GM23338 (cell line): Measurements from ENCODE around the gene SEMA7A. TPM values are rescaled to one million over a fixed set of nuclear protein-coding genes. Genes with fewer than 3 reads are reported as not detected.

Experiments
- ATAC-seq: fragments of 200-7000 bp; cut with Tn5 transposase; 3 replicates; pipeline ENCODE4 v1.9.1; 2020
- DNase-seq: peaks from one replicate; pipeline ENCODE4 v3.0.0-alpha.2; 2015; ENCODE audit warnings: low spot score
- H2AFZ ChIP-seq: fragments of 200-600 bp; sonication (generic); 2 replicates; pipeline ENCODE4 v1.8.0; 2016; ENCODE audit warnings: antibody characterized with exemption, mild to moderate bottlenecking, moderate library complexity
- H3F3A ChIP-seq: fragments of 200-600 bp; sonication (generic); replicated peaks from 2 replicates; pipeline ENCODE4 v1.8.0; 2017; ENCODE audit warnings: antibody characterized with exemption, mixed run types, low read depth
- H3K27ac ChIP-seq: fragments of 200-600 bp; sonication (generic); 2 replicates; pipeline ENCODE4 v1.6.1; 2016; ENCODE audit warnings: low read depth
- H3K27me3 ChIP-seq: fragments of 200-600 bp; sonication (generic); 2 replicates; pipeline ENCODE4 v1.8.0; 2016; ENCODE audit warnings: mild to moderate bottlenecking, mixed run types, moderate library complexity; ENCODE audit not compliant: insufficient read depth
- H3K36me3 ChIP-seq: fragments of 200-600 bp; sonication (generic); 2 replicates; pipeline ENCODE4 v1.8.0; 2016; ENCODE audit warnings: mild to moderate bottlenecking; ENCODE audit not compliant: insufficient read depth
- H3K4me1 ChIP-seq: fragments of 200-600 bp; sonication (generic); 2 replicates; pipeline ENCODE4 v1.8.0; 2016; ENCODE audit warnings: mild to moderate bottlenecking, moderate library complexity; ENCODE audit not compliant: insufficient read depth
- H3K4me2 ChIP-seq: fragments of 200-600 bp; sonication (generic); 2 replicates; pipeline ENCODE4 v1.7.1; 2017; ENCODE audit warnings: mixed run types
- H3K4me3 ChIP-seq: fragments of 200-600 bp; sonication (generic); 2 replicates; pipeline ENCODE4 v1.6.1; 2016; ENCODE audit warnings: mixed run types
- H3K79me2 ChIP-seq: fragments of 200-600 bp; sonication (generic); replicated peaks from 2 replicates; pipeline ENCODE4 v1.8.0; 2017; ENCODE audit warnings: mild to moderate bottlenecking; ENCODE audit not compliant: insufficient read depth
- H3K9me2 ChIP-seq: fragments of 200-600 bp; sonication (generic); 2 replicates; pipeline ENCODE4 v1.8.0; 2017; ENCODE audit not compliant: insufficient read depth
- H4K20me1 ChIP-seq: fragments of 200-600 bp; sonication (generic); replicated peaks from 2 replicates; pipeline ENCODE4 v1.8.0; 2017; ENCODE audit warnings: mild to moderate bottlenecking; ENCODE audit not compliant: insufficient read depth
- H3K27ac Mint-ChIP-seq: 2 replicates; pipeline ENCODE4 v1.8.0; 2020; ENCODE audit warnings: inconsistent platforms, mild to moderate bottlenecking, moderate library complexity, mixed read lengths
- H3K27me3 Mint-ChIP-seq: 3 replicates; pipeline ENCODE4 v1.8.0; 2022; ENCODE audit warnings: low read depth, mild to moderate bottlenecking, moderate library complexity, mixed read lengths, inconsistent platforms; ENCODE audit not compliant: insufficient read depth, poor library complexity
- H3K36me3 Mint-ChIP-seq: 3 replicates; pipeline ENCODE4 v1.8.0; 2021; ENCODE audit warnings: low read depth, mild to moderate bottlenecking, inconsistent platforms, moderate library complexity, mixed read lengths
- H3K4me1 Mint-ChIP-seq: 3 replicates; pipeline ENCODE4 v1.8.0; 2020; ENCODE audit warnings: mild to moderate bottlenecking, inconsistent platforms, mixed read lengths
- H3K4me3 Mint-ChIP-seq: 3 replicates; pipeline ENCODE4 v1.8.0; 2021; ENCODE audit warnings: moderate library complexity, mild to moderate bottlenecking, inconsistent platforms, mixed read lengths
- H3K9me3 Mint-ChIP-seq: 3 replicates; pipeline ENCODE4 v1.8.0; 2020; ENCODE audit warnings: moderate library complexity, mild to moderate bottlenecking, inconsistent platforms, mixed read lengths
- CREB1 ChIP-seq: fragments of 250-450 bp; sonication (Bioruptor Pico); IDR thresholded peaks from 2 replicates; pipeline ENCODE4 v1.5.0; 2020; ENCODE audit warnings: low read depth, mild to moderate bottlenecking, moderate library complexity
- CTCF ChIP-seq, 2 experiments: fragments of 200-600 bp in 1 of 2; sonication (generic) in 1 of 2; conservative IDR thresholded peaks; 2 replicates each; pipeline versions ENCODE4 v1.5.1 to v1.6.1; 2016 to 2017; ENCODE audit warnings: antibody characterized with exemption in 2 of 2, low read depth in 2 of 2, mild to moderate bottlenecking in 2 of 2, moderate library complexity in 1 of 2
- EZH2 ChIP-seq: fragments of 200-600 bp; sonication (generic); IDR thresholded peaks from one replicate; pipeline ENCODE4 v1.8.0; 2017; ENCODE audit warnings: antibody characterized with exemption, mild to moderate bottlenecking, low read depth; ENCODE audit not compliant: unreplicated experiment
- EZH2phosphoT487 ChIP-seq: fragments of 200-600 bp; sonication (generic); IDR thresholded peaks from one replicate; pipeline ENCODE4 v1.8.1; 2018; ENCODE audit warnings: antibody characterized with exemption; ENCODE audit not compliant: unreplicated experiment
- JUNB ChIP-seq: IDR thresholded peaks from one replicate; pipeline ENCODE4 v1.6.1; 2016; ENCODE audit warnings: antibody characterized with exemption; ENCODE audit not compliant: unreplicated experiment
- NANOG ChIP-seq: IDR thresholded peaks from 2 replicates; pipeline ENCODE4 v1.6.1; 2016; ENCODE audit warnings: antibody characterized with exemption, borderline replicate concordance
- POLR2AphosphoS5 ChIP-seq: IDR thresholded peaks from 2 replicates; pipeline ENCODE4 v1.6.1; 2016; ENCODE audit warnings: antibody characterized with exemption, low read depth
- REST ChIP-seq: IDR thresholded peaks from one replicate; pipeline ENCODE4 v1.6.1; 2018; ENCODE audit warnings: antibody characterized with exemption; ENCODE audit not compliant: unreplicated experiment
- STAT1 ChIP-seq: IDR thresholded peaks from one replicate; pipeline ENCODE4 v1.6.1; 2016; ENCODE audit warnings: antibody characterized with exemption; ENCODE audit not compliant: unreplicated experiment
- ZNF114 ChIP-seq: fragments of 250-450 bp; sonication (Bioruptor Pico); IDR thresholded peaks from 2 replicates; pipeline ENCODE4 v1.5.0; 2020; ENCODE audit warnings: mild to moderate bottlenecking, moderate library complexity
- polyA plus RNA-seq: library from polyadenylated mRNA; unstranded; fragments of >200 nt; fragmentation: Nextera tagmentation; extraction: Ambion mirVana; gene quantifications from 2 replicates; pipeline ENCODE4 v1.2.1, GENCODE V29; 2016
- total RNA-seq: library from RNA; depleted of rRNA; stranded (reverse); fragments of >200 nt; shearing (Covaris generic); gene quantifications from 2 replicates; pipeline ENCODE4 v1.2.3, GENCODE V29; 2014

The SEMA7A gene
- total and polyA plus RNA-seq, 2 experiments from 2014 or later, result 2.0 to 14.1 TPM

DNA sequence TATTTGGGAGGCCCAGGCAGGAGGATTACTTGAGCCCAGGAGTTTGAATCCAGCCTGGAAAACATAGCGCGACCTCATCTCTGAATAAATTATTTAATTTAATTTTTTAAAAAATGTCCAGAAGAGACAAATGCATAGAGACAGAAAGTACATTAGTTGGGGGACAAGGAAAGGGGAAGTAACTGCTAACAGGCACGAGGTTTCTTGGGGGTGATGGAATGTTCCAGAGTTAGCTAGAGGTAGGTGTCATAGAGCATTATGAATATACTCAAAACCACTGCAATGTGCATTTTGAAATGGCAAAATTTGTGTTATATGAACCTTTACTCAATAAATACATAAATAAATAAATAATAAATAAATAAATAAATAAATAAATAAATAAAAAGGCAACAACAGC is 34.7 kb downstream of the SEMA7A start (continued):
- TF ChIP-seq JUNB (no peak), POLR2AphosphoS5 (no peak), EZH2 (no peak), NANOG (no peak), EZH2phosphoT487 (no peak), CTCF (conservative IDR thresholded peaks at IDR 0.05; ENCODE audit: low read depth in 2 of 2) (no peak)

- Histone ChIP-seq H4K20me1 (no peaks in the 10 kb centered on the region), H3F3A (no peaks in the 10 kb centered on the region), H3K27ac (no peak overlapping the region), H3K4me1 (peaks cover 5% of the 10 kb centered on the region; the same call in 1 of the 2 replicates), H3K4me2 (no peak overlapping the region), H3K79me2 (no peaks in the 10 kb centered on the region), H3K4me3 (no peak overlapping the region), H3K36me3 (no peaks in the 10 kb centered on the region), H2AFZ (no peak overlapping the region), H3K9me2 (no peaks in the 10 kb centered on the region), H3K27me3 (no peaks in the 10 kb centered on the region)
- Mint-ChIP-seq H3K4me1 (peaks cover 21% of the 10 kb centered on the region), H3K9me3 (no peaks in the 10 kb centered on the region), H3K4me3 (no peak overlapping the region), H3K27ac (no peak overlapping the region), H3K36me3 (no peaks in the 10 kb centered on the region; the same call in 2 of the 3 replicates), H3K27me3 (peaks cover 11% of the 10 kb centered on the region)
- no peak for TF ChIP-seq ZNF114
- TF ChIP-seq REST, result no peak
- no peak for TF ChIP-seq CREB1 (CRISPR knock-in tag)
- no peak for TF ChIP-seq STAT1
- no peak for TF ChIP-seq CTCF (conservative IDR thresholded peaks at IDR 0.05; ENCODE audit: low read depth in 2 of 2)
- TF ChIP-seq EZH2, result no peak
- no peak for TF ChIP-seq JUNB
- ATAC-seq (no peak), DNase-seq (no peak)
Observed at GRCh38 chr15:74398183-74398582, 35.6 kb downstream of the SEMA7A start.
